NCI-H2081 (cell line): ENCODE measurements around the gene PNPLA2.

ENCODE experiments used
- DNase-seq, 2 experiments: peaks; one replicate each; lab custom pipeline; 2025; lab: John Stamatoyannopoulos, UW

The PNPLA2 gene

DNA sequence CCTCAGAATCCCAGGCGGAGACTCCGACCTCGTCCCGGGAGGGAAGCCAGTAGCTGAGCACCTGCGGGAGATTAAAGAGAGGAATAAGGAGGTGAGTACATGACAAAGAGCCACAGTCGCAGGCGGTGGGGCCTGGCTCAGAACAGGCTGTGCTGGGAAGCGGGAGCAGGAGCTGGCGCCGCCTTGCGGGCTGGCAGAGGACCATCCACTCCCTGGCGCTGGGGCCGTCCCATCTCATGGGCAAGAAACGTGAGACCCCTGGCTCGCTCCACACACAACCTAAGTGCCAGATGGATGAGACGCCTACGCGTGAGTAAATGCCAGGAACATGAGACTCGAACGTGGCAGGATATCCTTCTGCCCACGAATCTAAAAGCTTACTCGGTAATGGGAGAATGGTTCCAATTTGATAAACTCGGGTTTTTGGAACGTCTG is 35.1 kb upstream of the PNPLA2 start:
- DNase-seq = peak; percentile 71 to 78

- DNase-seq = no peak
Measured at GRCh38 chr11:786235-787083, 32.3 kb upstream of the PNPLA2 start.

- DNase-seq = no peak
Measured at GRCh38 chr11:787084-787675, 31.5 kb upstream of the PNPLA2 start.

- no peak for DNase-seq
Measured at GRCh38 chr11:788009-788640, 30.6 kb upstream of the PNPLA2 start.

DNA sequence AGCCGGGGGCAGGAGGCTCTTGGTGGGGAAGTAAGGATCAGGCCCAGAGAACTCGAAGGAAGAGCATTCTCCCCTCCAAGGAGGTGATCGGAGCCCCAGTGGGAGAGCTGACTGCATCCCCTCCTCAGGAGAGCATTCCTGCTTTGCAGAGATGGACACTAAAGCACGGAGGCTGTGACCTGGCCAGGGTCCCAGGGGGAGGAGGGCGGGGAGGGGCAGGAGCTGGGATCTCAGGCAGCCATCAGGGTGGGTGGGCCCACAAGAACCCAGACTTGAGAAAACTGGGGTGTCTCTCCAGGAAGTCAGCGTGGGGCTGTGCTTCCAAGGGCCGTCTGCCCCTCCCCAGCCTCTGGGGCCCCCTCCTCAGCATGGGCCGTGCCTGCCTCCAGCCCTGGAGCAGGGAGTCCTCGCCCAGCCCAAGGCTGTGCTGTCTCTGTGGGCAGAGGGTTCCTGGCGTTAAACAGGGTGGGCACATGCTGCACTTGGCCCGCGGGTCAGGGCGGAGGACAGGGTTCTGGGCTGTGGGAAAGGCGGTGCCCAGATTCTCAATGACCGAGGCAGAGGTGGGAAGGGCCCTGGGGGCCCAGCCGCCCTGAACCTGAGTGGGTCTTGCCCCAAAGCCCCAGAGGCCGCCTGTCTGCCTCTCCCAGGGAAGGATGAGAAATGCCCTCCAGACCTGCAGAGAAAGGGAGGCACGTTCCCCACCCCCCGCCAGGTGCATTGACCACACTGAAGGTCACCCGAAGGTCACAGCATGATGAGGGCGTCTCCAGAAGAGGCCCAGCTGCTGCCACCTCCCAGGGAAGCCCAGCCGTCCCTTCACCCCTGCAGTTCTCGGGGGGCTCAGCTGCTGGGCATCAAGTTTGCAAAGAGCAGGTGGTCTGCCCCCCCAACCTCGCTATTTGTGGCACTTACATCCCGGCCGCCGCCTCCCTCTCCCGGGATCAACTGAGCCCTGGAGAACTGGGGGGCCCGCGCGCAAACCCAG is 29.5 kb upstream of the PNPLA2 start:
- DNase-seq = no peak

DNA sequence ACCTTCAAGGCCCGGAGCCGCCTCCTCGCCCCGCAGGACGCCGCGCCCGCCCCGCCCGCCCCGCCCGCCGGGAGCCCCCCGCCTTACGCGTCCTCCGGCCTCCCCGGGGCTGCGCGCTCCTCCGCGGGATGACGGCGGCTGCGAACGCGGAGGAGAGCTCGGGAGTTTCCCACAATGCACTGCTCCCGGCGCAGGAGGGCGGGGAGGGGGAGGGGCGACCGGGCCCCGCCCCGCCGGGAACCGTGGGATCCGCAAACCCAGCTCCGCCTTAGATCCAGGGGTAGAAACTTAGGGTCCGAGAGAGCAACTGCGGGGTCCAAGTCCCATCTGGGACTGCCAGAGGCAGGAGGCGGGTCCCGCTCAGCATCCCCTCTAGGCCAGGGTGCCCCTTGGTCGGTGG is 28.8 kb upstream of the PNPLA2 start, which contains the start of gene CEND1:
CEND1 (minus strand) TSS at position 148 of the 400 bp plus-strand sequence. CDS start 1,514 bp downstream, outside the sequence.
- DNase-seq = peak in 1 of 2 experiments; percentile 14

GRCh38 chr11:790721-791564 is 27.8 kb upstream of the PNPLA2 start:
- no peak for DNase-seq

DNA sequence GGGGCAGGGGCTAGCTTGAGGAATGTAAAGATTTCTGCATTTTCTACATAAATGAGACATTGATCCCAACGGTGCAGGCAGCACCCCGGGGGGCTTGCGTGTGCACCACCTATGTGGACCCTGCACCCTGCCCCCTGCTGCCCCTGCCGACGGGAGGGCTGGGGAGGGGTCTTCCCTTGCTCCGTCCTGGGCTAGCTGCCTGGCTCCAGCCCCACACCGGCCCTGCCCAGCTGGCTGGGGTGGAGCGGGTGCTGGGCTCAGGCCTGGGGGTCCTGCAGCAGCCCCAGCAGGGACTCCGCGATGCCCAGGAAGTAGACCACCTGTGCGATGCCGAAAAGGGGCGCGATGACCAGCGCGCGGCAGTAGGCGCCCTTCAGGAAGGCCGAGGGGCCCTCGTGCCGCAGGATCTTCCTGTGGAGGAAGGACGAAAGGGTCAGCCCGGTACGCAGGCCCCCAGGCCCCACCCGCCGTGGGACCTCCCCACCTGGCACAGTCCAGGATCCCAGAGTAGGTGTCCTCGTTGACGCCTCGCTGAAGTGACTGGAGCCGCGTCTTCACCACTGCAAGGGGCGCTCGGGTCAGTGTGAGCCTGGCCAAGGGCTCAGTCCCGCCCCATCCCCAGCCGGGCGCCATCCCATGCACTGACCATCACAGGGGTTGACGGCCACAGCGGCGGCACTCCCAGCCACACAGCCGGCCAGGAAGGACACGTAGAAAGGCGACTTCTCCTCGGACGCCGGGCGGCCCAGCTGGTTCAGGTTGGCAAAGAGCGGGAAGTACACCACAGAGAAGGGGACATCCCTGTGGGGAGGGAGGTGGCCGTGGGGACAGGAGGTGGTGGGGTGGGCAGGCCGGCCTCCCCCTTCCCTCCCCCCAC is 26.8 kb upstream of the PNPLA2 start:
- DNase-seq = no peak

- no peak for DNase-seq
Measured at GRCh38 chr11:792535-792821, 26.2 kb upstream of the PNPLA2 start.

- DNase-seq = no peak
Measured at GRCh38 chr11:792873-793272, 25.8 kb upstream of the PNPLA2 start.

DNA sequence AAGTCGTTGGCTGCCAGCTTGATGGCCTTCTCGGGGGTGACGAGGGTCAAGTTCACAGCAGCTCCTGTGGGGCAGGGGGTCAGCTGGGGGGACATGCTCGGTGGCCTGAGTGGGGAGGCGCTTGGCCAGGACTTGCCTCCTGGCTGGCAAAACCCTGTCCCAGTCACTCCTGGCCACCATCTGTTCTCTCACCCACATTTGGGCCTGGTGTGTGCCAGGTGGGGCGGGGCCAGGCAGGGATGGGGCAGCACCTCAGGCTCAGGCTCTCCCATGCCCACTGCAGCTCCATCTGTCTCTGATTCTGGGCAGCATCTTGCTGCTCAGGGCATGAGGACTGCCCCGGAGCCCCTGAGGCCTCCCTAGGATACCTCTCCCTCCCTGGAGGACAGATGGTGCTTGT is 25.2 kb upstream of the PNPLA2 start:
- DNase-seq = no peak

- no peak for DNase-seq
Measured at GRCh38 chr11:794013-794765, 24.5 kb upstream of the PNPLA2 start.

- no peak for DNase-seq
Measured at GRCh38 chr11:794766-795633, 23.7 kb upstream of the PNPLA2 start.

- peak in 1 of 2 experiments; percentile 19 for DNase-seq
Measured at GRCh38 chr11:795634-796564, 22.8 kb upstream of the PNPLA2 start.

DNA sequence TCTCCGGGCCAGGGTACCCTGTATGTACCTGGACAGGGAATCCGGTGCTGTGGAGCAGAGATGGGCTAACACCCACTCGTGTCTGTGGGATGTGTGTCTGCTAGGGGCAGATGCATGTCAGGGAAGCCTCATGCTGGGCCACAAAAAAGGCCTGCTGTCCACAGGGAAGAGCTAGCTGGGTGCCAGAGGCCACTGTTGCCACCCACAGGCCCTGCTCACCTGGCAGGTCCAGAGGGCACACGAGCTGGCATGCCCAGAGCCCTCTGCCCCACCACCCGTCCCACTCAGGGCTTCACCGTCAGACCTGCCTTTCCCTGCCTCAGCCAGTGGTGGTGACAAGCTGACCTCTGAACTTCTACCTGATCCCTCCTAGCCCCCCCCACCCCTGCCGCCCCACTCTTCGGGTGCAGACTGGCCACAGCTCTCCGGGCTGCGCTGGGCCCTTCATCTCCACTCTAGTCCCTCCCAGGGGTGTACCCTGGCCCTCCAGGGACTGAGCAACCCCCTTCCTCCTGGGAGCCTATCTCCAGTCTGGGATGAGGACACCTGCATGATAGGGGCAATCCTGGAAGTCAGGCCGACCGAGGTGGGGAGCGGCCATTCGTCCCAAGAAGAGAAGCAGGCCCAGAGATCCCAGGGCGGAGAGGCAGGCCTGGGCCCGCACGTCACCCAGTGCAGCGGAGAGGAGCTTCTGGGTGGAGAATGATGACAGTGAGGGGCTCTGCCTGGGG is 22.0 kb upstream of the PNPLA2 start:
- no peak for DNase-seq
